HUES64 (cell line): ENCODE measurements around the gene EIF4E3.

ENCODE experiments used
- H3K27ac ChIP-seq: 2 replicates; pipeline ENCODE4 v1.7.0; 2013; ENCODE audit warnings: low read depth, low read length, inconsistent platforms
- H3K27me3 ChIP-seq: 2 replicates; pipeline ENCODE4 v1.6.1; 2013; ENCODE audit warnings: mild to moderate bottlenecking, low read length; ENCODE audit not compliant: insufficient read depth
- H3K36me3 ChIP-seq: 2 replicates; pipeline ENCODE4 v1.6.1; 2013; ENCODE audit warnings: mild to moderate bottlenecking, low read length; ENCODE audit not compliant: insufficient read depth
- H3K4me1 ChIP-seq: 2 replicates; pipeline ENCODE4 v1.6.1; 2013; ENCODE audit warnings: mild to moderate bottlenecking, low read length, moderate library complexity; ENCODE audit not compliant: insufficient read depth
- H3K4me3 ChIP-seq: 2 replicates; pipeline ENCODE4 v1.5.1; 2013; ENCODE audit warnings: mild to moderate bottlenecking, low read length, moderate library complexity
- H3K9ac ChIP-seq: 2 replicates; pipeline ENCODE4 v1.6.1; 2013; ENCODE audit warnings: mild to moderate bottlenecking, low read depth, low read length
- H3K9me3 ChIP-seq: 2 replicates; pipeline ENCODE4 v1.6.1; 2013; ENCODE audit warnings: low read depth, low read length; ENCODE audit not compliant: insufficient read depth
- WGBS: fragments of 150-250, 120-280 bp; methylation state at CpG from one replicate; pipeline ENCODE4 v1.1.7; 2013; ENCODE audit warnings: missing lambda C conversion rate; 5-methylcytosine and 5-hydroxymethylcytosine counted together

EIF4E3 gene

GRCh38 chr3:71685686-71686085 lies 39.5 kb downstream of the EIF4E3 start:
- Histone ChIP-seq H3K9ac (no peak overlapping the region), H3K27me3 (no peaks in the 10 kb centered on the region), H3K9me3 (no peaks in the 10 kb centered on the region), H3K36me3 (no peaks in the 10 kb centered on the region), H3K27ac (no peak overlapping the region), H3K4me1 (peaks cover 59% of the 10 kb centered on the region), H3K4me3 (no peak overlapping the region)
- 94% methylated on average over 7 of the region's 7 CpGs for WGBS

- H3K27ac ChIP-seq = no peak overlapping the region
Observed at GRCh38 chr3:71684757-71685386, 40.3 kb downstream of the EIF4E3 start.

DNA sequence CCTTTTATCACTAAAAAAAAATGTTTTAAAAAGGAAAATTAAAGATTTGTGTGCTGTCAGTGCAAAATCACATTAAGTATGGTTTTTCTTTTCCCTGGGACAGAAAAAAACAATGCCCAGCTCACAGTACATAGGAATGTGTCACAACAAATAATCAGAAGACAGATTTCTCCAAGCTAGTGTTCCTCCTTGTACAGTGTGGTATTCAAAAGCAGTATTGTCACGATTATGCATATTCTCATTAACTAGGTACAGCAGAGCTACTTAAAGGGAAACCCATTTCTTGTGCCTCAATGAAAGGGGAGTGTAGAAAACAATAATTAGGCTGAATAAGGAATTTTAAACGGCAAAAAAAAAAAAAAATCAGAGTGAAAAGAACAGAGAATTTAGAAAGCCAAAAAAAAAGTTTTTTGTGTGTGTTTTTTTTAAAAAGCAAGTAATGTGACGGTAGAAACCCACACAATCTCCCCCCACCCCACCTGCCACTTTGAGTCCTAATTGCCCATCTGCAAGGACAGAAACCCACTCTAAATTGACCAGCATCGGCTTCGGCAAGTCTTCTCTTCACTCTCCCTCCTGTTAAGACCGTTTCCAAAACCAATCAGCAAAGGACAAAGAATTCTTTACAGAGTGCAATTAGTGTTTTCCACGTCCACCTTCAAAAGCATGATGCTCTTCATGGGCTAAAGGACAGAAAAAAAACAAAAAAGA lies 41.0 kb downstream of the EIF4E3 start:
- no peaks in the 10 kb centered on the region for H3K9me3 ChIP-seq
- no peak overlapping the region for H3K4me3 ChIP-seq
- no peaks in the 10 kb centered on the region for H3K27me3 ChIP-seq
- no peak overlapping the region for H3K9ac ChIP-seq
- H3K36me3 ChIP-seq = no peaks in the 10 kb centered on the region
- peaks cover 48% of the 10 kb centered on the region for H3K4me1 ChIP-seq
- no peak overlapping the region for H3K27ac ChIP-seq
- 82% methylated on average over 7 of the region's 7 CpGs for WGBS

More at GRCh38 chr3:71684757-71685386, 40.3 kb downstream of the EIF4E3 start:
- Histone ChIP-seq H3K4me3 (no peak overlapping the region), H3K36me3 (no peaks in the 10 kb centered on the region), H3K4me1 (peaks cover 54% of the 10 kb centered on the region), H3K9me3 (no peaks in the 10 kb centered on the region), H3K27me3 (no peaks in the 10 kb centered on the region), H3K9ac (no peak overlapping the region)
- 68% methylated on average over 6 of the region's 6 CpGs for WGBS

GRCh38 chr3:71681224-71681668 lies 44.0 kb downstream of the EIF4E3 start:
- H3K9ac ChIP-seq = no peak overlapping the region
- H3K27me3 ChIP-seq = no peaks in the 10 kb centered on the region
- H3K36me3 ChIP-seq = no peaks in the 10 kb centered on the region
- no peak overlapping the region for H3K4me3 ChIP-seq
- no peaks in the 10 kb centered on the region for H3K9me3 ChIP-seq
- peaks cover 37% of the 10 kb centered on the region for H3K4me1 ChIP-seq
- 42% methylated on average over 7 of the region's 7 CpGs for WGBS
- H3K27ac ChIP-seq = no peak overlapping the region; the same call in 1 of the 2 replicates

- no peak overlapping the region for H3K4me3 ChIP-seq
- 85% methylated on average over 1 of the region's 1 CpG for WGBS
Observed at GRCh38 chr3:71680603-71681002, 44.6 kb downstream of the EIF4E3 start.

GRCh38 chr3:71676931-71677330 lies 48.3 kb downstream of the EIF4E3 start:
- H3K9me3 ChIP-seq = no peaks in the 10 kb centered on the region
- WGBS = 82% methylated on average over 1 of the region's 2 CpGs
- H3K27me3 ChIP-seq = no peaks in the 10 kb centered on the region
- H3K27ac ChIP-seq = no peak overlapping the region
- no peaks in the 10 kb centered on the region for H3K36me3 ChIP-seq
- no peak overlapping the region for H3K9ac ChIP-seq
- no peak overlapping the region for H3K4me3 ChIP-seq
- peaks cover 30% of the 10 kb centered on the region for H3K4me1 ChIP-seq

More at GRCh38 chr3:71680603-71681002, 44.6 kb downstream of the EIF4E3 start:
- no peak overlapping the region for H3K9ac ChIP-seq
- H3K4me1 ChIP-seq = peaks cover 38% of the 10 kb centered on the region
- no peaks in the 10 kb centered on the region for H3K27me3 ChIP-seq
- no peak overlapping the region for H3K27ac ChIP-seq
- H3K36me3 ChIP-seq = no peaks in the 10 kb centered on the region
- H3K9me3 ChIP-seq = no peaks in the 10 kb centered on the region

DNA sequence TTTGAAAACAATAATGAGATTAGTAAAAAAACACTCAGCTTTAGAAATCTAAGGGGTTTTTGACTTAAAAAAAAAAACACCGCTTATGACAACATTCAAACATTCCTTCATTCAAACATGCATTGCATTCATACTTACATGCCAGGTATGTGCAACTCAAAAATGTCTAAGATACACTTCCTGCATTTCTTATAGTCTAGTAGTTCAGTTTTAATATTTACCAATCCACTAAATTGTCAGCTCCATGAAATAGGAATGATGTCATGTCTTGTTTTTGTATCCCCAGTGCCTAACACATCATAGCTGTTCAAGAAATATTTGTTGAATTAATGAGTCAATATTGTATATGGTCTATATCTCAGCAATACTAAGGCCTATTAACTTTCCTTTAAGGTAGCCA lies 51.7 kb downstream of the EIF4E3 start:
- Histone ChIP-seq H3K27me3 (no peaks in the 10 kb centered on the region), H3K4me1 (peaks cover 28% of the 10 kb centered on the region), H3K4me3 (no peak overlapping the region), H3K9me3 (no peaks in the 10 kb centered on the region), H3K27ac (no peak overlapping the region), H3K36me3 (no peaks in the 10 kb centered on the region), H3K9ac (no peak overlapping the region)
- WGBS = 94% methylated on average over 1 of the region's 1 CpG

GRCh38 chr3:71672807-71673206 lies 52.4 kb downstream of the EIF4E3 start:
- Histone ChIP-seq H3K27ac (no peak overlapping the region), H3K36me3 (no peaks in the 10 kb centered on the region), H3K4me3 (no peak overlapping the region), H3K9ac (no peak overlapping the region), H3K27me3 (no peaks in the 10 kb centered on the region), H3K9me3 (no peaks in the 10 kb centered on the region), H3K4me1 (peaks cover 28% of the 10 kb centered on the region)
- WGBS = 68% methylated on average over 6 of the region's 6 CpGs

DNA sequence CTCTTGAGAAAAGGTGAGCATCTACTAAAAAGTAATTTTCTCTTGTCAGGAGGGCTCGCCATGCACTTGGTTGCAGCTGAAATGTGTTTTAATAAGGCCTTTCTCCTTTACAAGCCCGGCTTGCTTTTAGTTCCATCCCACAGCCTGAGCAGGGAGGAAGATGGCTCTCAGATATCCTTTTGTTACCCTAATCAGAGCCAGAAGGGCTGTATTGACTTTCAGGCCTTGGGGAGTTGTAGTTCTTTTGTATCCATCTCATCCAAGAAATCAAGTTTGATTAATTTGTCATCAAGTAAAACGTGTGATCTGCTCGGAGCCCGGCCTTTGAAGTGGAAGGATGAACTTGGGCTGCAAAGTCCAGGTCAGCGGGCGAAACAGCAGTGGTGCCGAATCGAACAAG lies 52.9 kb downstream of the EIF4E3 start:
- 71% methylated on average over 9 of the region's 9 CpGs for WGBS
- H3K4me1 ChIP-seq = peaks cover 25% of the 10 kb centered on the region
- no peak overlapping the region for H3K27ac ChIP-seq
- H3K4me3 ChIP-seq = no peak overlapping the region
- H3K9me3 ChIP-seq = no peaks in the 10 kb centered on the region
- H3K36me3 ChIP-seq = no peaks in the 10 kb centered on the region
- H3K9ac ChIP-seq = no peak overlapping the region
- H3K27me3 ChIP-seq = no peaks in the 10 kb centered on the region

DNA sequence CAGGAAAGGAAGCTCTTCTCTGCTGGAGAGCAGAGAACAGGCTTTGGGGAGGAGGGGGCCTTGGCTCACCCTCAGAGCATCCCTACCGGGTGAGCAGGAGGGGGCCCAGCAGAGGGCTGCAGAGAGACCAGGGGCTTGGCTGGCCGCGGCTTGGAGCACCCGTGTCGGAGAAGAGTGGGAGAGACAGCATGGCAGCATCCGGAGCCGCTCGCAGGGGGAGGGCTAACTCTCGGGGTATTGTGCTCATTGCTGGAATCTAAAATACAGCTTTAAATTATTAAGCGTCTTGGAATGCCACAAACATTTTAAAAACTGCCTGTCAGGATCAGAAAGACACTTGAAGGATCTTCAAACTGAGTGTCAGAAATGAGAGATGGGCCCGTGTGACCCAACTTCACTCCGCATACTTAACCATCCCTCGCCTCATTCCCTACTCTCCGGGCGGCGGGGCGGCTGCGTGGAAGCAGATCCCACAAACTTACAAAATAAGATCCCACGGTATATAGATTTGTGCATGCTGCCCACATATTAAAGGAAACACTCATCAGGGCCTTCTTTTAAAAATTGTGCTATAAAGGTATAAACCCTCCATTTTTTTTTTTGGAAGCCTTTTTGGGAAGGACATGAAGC lies 53.9 kb downstream of the EIF4E3 start:
- no peak overlapping the region for H3K4me3 ChIP-seq
- no peaks in the 10 kb centered on the region for H3K36me3 ChIP-seq
- WGBS = 88% methylated on average over 19 of the region's 19 CpGs
- no peak overlapping the region for H3K27ac ChIP-seq
- no peaks in the 10 kb centered on the region for H3K9me3 ChIP-seq
- H3K27me3 ChIP-seq = no peaks in the 10 kb centered on the region
- peaks cover 19% of the 10 kb centered on the region for H3K4me1 ChIP-seq
- no peak overlapping the region for H3K9ac ChIP-seq

GRCh38 chr3:71662568-71662967 lies 62.6 kb downstream of the EIF4E3 start:
- Histone ChIP-seq H3K36me3 (no peaks in the 10 kb centered on the region), H3K4me3 (no peak overlapping the region), H3K9me3 (no peaks in the 10 kb centered on the region), H3K4me1 (no peaks in the 10 kb centered on the region), H3K27ac (no peak overlapping the region), H3K27me3 (no peaks in the 10 kb centered on the region), H3K9ac (no peak overlapping the region)
- 86% methylated on average over 3 of the region's 3 CpGs for WGBS
